Mucosa of descending colon (tissue), 3 donors: ENCODE data around the gene EXOC6. TPM values are rescaled to one million over a fixed set of nuclear protein-coding genes. Genes with fewer than 3 reads are reported as not detected.

Experiments used
- ATAC-seq: fragments of 200-7000 bp; cut with Tn5 transposase; one replicate; pipeline ENCODE4 v1.9.1; 2020; ENCODE audit warnings: mild to moderate bottlenecking, moderate library complexity
- DNase-seq, 3 donors: peaks; one replicate each; pipeline ENCODE4 v3.0.0-alpha.2; 2020
- H3K36me3 ChIP-seq: fragments of 200-600 bp; one replicate; pipeline ENCODE4 v1.8.0; 2021; ENCODE audit warnings: low read depth, mild to moderate bottlenecking
- H3K4me1 ChIP-seq: fragments of 200-600 bp; one replicate; pipeline ENCODE4 v1.8.0; 2021; ENCODE audit warnings: low read depth, mild to moderate bottlenecking
- H3K4me3 ChIP-seq: fragments of 200-600 bp; one replicate; pipeline ENCODE4 v1.8.0; 2021; ENCODE audit warnings: mild to moderate bottlenecking
- H3K9me3 ChIP-seq: fragments of 200-600 bp; one replicate; pipeline ENCODE4 v1.8.0; 2021; ENCODE audit warnings: mild to moderate bottlenecking
- CTCF ChIP-seq: fragments of 200-600 bp; IDR thresholded peaks from one replicate; pipeline ENCODE4 v1.8.0; 2022; ENCODE audit warnings: antibody characterized with exemption, mild to moderate bottlenecking
- intact Hi-C, 2 donors: fragments of 100-400 bp; cut with DNase I in 1 of 2; cut with micrococcal nuclease in 1 of 2; formaldehyde crosslinking; loops; one replicate each; pipeline versions ENCODE4 v1.11.0 to v1.11.1; 2022; cut with DNase I, micrococcal nuclease
- total RNA-seq, 3 donors: library from RNA; stranded (reverse); fragmentation: NEBNext Ultra II Directional in 2 of 3; extraction: Animal tissue kit (Norgen Biotek cat#: 25700) in 2 of 3; gene quantifications; one replicate each; pipeline versions ENCODE4 v1.2.1 to v1.2.4, GENCODE V29; 2021 to 2023
- donor health status: DM: no; HTN: no; CAD: no; lungs with moderate emphysema.
- donor health status: DM: no; HTN: no; CAD: no.
- donor health status: DM: no; HTN: yes; CAD: no.

Gene EXOC6
- total RNA-seq, 3 donors from 2014 or later, result 12.7 to 13.9 (median 13.1) TPM

GRCh38 chr10:93064874-93065660 is 216.7 kb downstream of the EXOC6 start:
- intact Hi-C loops, result no loop called here
- ATAC-seq, result no peak
- Histone ChIP-seq H3K9me3 (no peaks in the 10 kb centered on the region), H3K4me3 (no peak overlapping the region), H3K36me3 (no peaks in the 10 kb centered on the region), H3K4me1 (peaks cover 29% of the 10 kb centered on the region)
- no peak for DNase-seq
- no peak for TF ChIP-seq CTCF

GRCh38 chr10:93065675-93066543 is 217.6 kb downstream of the EXOC6 start:
- ATAC-seq (no peak), DNase-seq (no peak)
- Histone ChIP-seq H3K36me3 (no peaks in the 10 kb centered on the region), H3K4me3 (no peak overlapping the region), H3K9me3 (no peaks in the 10 kb centered on the region), H3K4me1 (peaks cover 25% of the 10 kb centered on the region)
- TF ChIP-seq CTCF, result no peak
- intact Hi-C loops, result no loop called here

GRCh38 chr10:93066544-93066913 is 218.2 kb downstream of the EXOC6 start:
- Histone ChIP-seq H3K9me3 (no peaks in the 10 kb centered on the region), H3K4me3 (no peak overlapping the region), H3K4me1 (peaks cover 25% of the 10 kb centered on the region), H3K36me3 (no peaks in the 10 kb centered on the region)
- intact Hi-C loops, result no loop called here
- TF ChIP-seq CTCF, result no peak
- ATAC-seq, result no peak
- DNase-seq, result no peak

- H3K9me3 ChIP-seq, result no peaks in the 10 kb centered on the region
- no peak for TF ChIP-seq CTCF
- no peak for ATAC-seq
- peaks cover 25% of the 10 kb centered on the region for H3K4me1 ChIP-seq
- H3K4me3 ChIP-seq, result no peak overlapping the region
- no peaks in the 10 kb centered on the region for H3K36me3 ChIP-seq
- no peak for DNase-seq
- intact Hi-C loops, result no loop called here
Observed at GRCh38 chr10:93067443-93068365, 219.4 kb downstream of the EXOC6 start.
